GM12878 (cell line): ENCODE measurements around the gene ATXN1. TPM values are rescaled to one million over a fixed set of nuclear protein-coding genes. Genes with fewer than 3 reads are reported as not detected.

Experiments used
- ATAC-seq: fragments of 200-7000 bp; cut with Tn5 transposase; 3 replicates; pipeline ENCODE4 v1.9.1; 2020; ENCODE audit warnings: mild to moderate bottlenecking, moderate library complexity
- BruUV-seq: library from RNA; stranded (reverse); fragments of 400-500 nt; replicated peaks from 2 replicates; lab custom pipeline; 2021; lab: Mats Ljungman, UMichigan
- CTCF ChIA-PET: fragments of 300-600 bp; sonication (Branson Sonifier 250); formaldehyde crosslinking; extraction: SDS; loops from one replicate; lab custom pipeline; 2021; ENCODE audit warnings: inconsistent platforms; lab: Yijun Ruan, JAX
- POLR2A ChIA-PET: fragments of 350-600 bp; formaldehyde crosslinking; extraction: SDS; loops from one replicate; lab custom pipeline; 2021; ENCODE audit warnings: inconsistent platforms; lab: Charles Lee
- RAD21 ChIA-PET: fragments of 300-600 bp; sonication (Branson Sonifier 250); formaldehyde crosslinking; loops from one replicate; lab custom pipeline; 2023; ENCODE audit warnings: antibody characterized with exemption; ENCODE audit not compliant: unreplicated experiment; lab: Charles Lee
- SMC1A ChIA-PET: fragments of 300-600 bp; sonication (Branson Sonifier 250); formaldehyde crosslinking; loops from one replicate; lab custom pipeline; 2023; ENCODE audit not compliant: unreplicated experiment, uncharacterized antibody; lab: Charles Lee
- DNase-seq: peaks from one replicate; pipeline ENCODE4 v3.0.0-alpha.2; 2011; ENCODE audit warnings: low read depth, low spot score
- FAIRE-seq: peaks from 3 replicates; lab custom pipeline; 2011; peaks lifted over from hg19 to GRCh38; lab: Jason Lieb, UNC
- H2AFZ ChIP-seq: 2 replicates; pipeline ENCODE4 v1.6.0; 2011; ENCODE audit warnings: low read depth, low read length, control low read depth; ENCODE audit not compliant: control insufficient read depth
- H3K27ac ChIP-seq: 2 replicates; pipeline ENCODE4 v1.5.1; 2011; ENCODE audit warnings: control low read depth; ENCODE audit not compliant: control insufficient read depth, insufficient read depth
- H3K27me3 ChIP-seq, 2 experiments: replicated peaks in 1 of 2; 2 replicates each; pipeline versions ENCODE4 v1.6.0 to v1.6.1; 2011; ENCODE audit warnings: low read length in 1 of 2; ENCODE audit not compliant: control insufficient read depth in 2 of 2, insufficient read depth in 2 of 2
- H3K36me3 ChIP-seq, 2 experiments: 2 replicates each; pipeline ENCODE4 v1.5.1; 2011; ENCODE audit warnings: low read length in 1 of 2; ENCODE audit not compliant: control insufficient read depth in 2 of 2, insufficient read depth in 2 of 2
- H3K4me1 ChIP-seq: 2 replicates; pipeline ENCODE4 v1.6.1; 2011; ENCODE audit warnings: mild to moderate bottlenecking, low read length, moderate library complexity, mixed read lengths; ENCODE audit not compliant: control insufficient read depth, insufficient read depth
- H3K4me2 ChIP-seq: 2 replicates; pipeline ENCODE4 v1.6.0; 2011; ENCODE audit warnings: control low read depth; ENCODE audit not compliant: control insufficient read depth, insufficient read depth
- H3K4me3 ChIP-seq: fragments of 200-600 bp; sonication (generic); 2 replicates; pipeline ENCODE4 v1.5.1; 2016
- H3K79me2 ChIP-seq: 2 replicates; pipeline ENCODE4 v1.6.0; 2011; ENCODE audit warnings: low read length; ENCODE audit not compliant: control insufficient read depth, insufficient read depth
- H3K9ac ChIP-seq: 2 replicates; pipeline ENCODE4 v1.8.0; 2011; ENCODE audit warnings: low read length, control low read depth, mixed read lengths; ENCODE audit not compliant: control insufficient read depth, insufficient read depth
- H3K9me3 ChIP-seq: replicated peaks from 3 replicates; pipeline ENCODE4 v1.5.1; 2011; ENCODE audit warnings: mild to moderate bottlenecking, low read length; ENCODE audit not compliant: control insufficient read depth, insufficient read depth
- H4K20me1 ChIP-seq: 2 replicates; pipeline ENCODE4 v1.6.0; 2011; ENCODE audit not compliant: control insufficient read depth, insufficient read depth
- CBX3 ChIP-seq: fragments of 200-600 bp; sonication (generic); IDR thresholded peaks from 2 replicates; pipeline ENCODE4 v1.6.1; 2016; ENCODE audit warnings: low read depth, borderline replicate concordance
- CEBPZ ChIP-seq: fragments of 150-350 bp; IDR thresholded peaks from 2 replicates; pipeline ENCODE4 v1.6.1; 2016; ENCODE audit warnings: low read depth, low read length
- CHD1 ChIP-seq: IDR thresholded peaks from 2 replicates; pipeline ENCODE4 v1.6.1; 2012; ENCODE audit warnings: low read depth, low read length, improper control_type of control experiment
- EGR1 ChIP-seq, 2 experiments: IDR thresholded peaks; 1 replicate in 1 of 2; 2 replicates in 1 of 2; pipeline ENCODE4 v1.6.1; 2011 to 2012; ENCODE audit warnings: low read depth in 2 of 2, low read length in 2 of 2, borderline replicate concordance in 1 of 2, mild to moderate bottlenecking in 1 of 2, moderate library complexity in 1 of 2
- EP300 ChIP-seq, 2 experiments: fragments of 150-350 bp in 1 of 2; IDR thresholded peaks; 2 replicates each; pipeline ENCODE4 v1.6.1; 2011 to 2012; ENCODE audit warnings: low read depth in 2 of 2, low read length in 2 of 2, borderline replicate concordance in 1 of 2, improper control_type of control experiment in 1 of 2, inconsistent platforms in 1 of 2; ENCODE audit not compliant: control insufficient read depth in 1 of 2
- FOS ChIP-seq: IDR thresholded peaks from 3 replicates; pipeline ENCODE4 v1.6.1; 2011; ENCODE audit warnings: borderline replicate concordance; ENCODE audit not compliant: insufficient read length; ENCODE audit errors: extremely low read depth
- IKZF1 ChIP-seq: fragments of 450-650 bp; conservative IDR thresholded peaks from 2 replicates; pipeline ENCODE4 v1.6.1; 2017; ENCODE audit warnings: antibody characterized with exemption, mild to moderate bottlenecking
- IRF5 ChIP-seq: fragments of 450-650 bp; IDR thresholded peaks from 2 replicates; pipeline ENCODE4 v1.6.1; 2017; ENCODE audit warnings: borderline replicate concordance
- MYC ChIP-seq: IDR thresholded peaks from 2 replicates; pipeline ENCODE4 v1.6.1; 2011; ENCODE audit warnings: mild to moderate bottlenecking, low read length, moderate library complexity, inconsistent platforms; ENCODE audit not compliant: insufficient read depth, insufficient replicate concordance, insufficient read length, severe bottlenecking
- RBBP5 ChIP-seq: fragments of 200-600 bp; sonication (generic); conservative IDR thresholded peaks from 2 replicates; pipeline ENCODE4 v1.6.1; 2016
- REST ChIP-seq: IDR thresholded peaks from 2 replicates; pipeline ENCODE4 v1.6.1; 2012; ENCODE audit warnings: mild to moderate bottlenecking, low read depth, low read length
- TARDBP ChIP-seq: IDR thresholded peaks from 2 replicates; pipeline ENCODE4 v1.6.1; 2016; ENCODE audit warnings: borderline replicate concordance
- TCF7 ChIP-seq: IDR thresholded peaks from 2 replicates; pipeline ENCODE4 v1.6.1; 2014; ENCODE audit warnings: antibody characterized with exemption, borderline replicate concordance
- ZSCAN29 ChIP-seq: fragments of 450-650 bp; IDR thresholded peaks from 2 replicates; pipeline ENCODE4 v1.6.1; 2017; ENCODE audit warnings: mild to moderate bottlenecking, moderate library complexity
- WGBS: methylation state at CpG from one replicate; pipeline ENCODE4 v1.1.6; 2016; ENCODE audit warnings: low lambda C conversion rate; ENCODE audit not compliant: insufficient replicate concordance, insufficient coverage; ENCODE audit errors: missing lambda C conversion rate; 5-methylcytosine and 5-hydroxymethylcytosine counted together
- in situ Hi-C: fragments of 300-500 bp; cut with MboI; formaldehyde crosslinking; loops from 9 replicates; pipeline ENCODE4 v1.14.3; 2018; ENCODE audit warnings: mixed read lengths
- intact Hi-C: fragments of 100-400 bp; cut with micrococcal nuclease; formaldehyde crosslinking; loops from one replicate; pipeline ENCODE4 v1.14.2; 2022; ENCODE audit not compliant: unreplicated experiment
- polyA plus RNA-seq, 11 experiments: library from polyadenylated mRNA; depleted of rRNA in 4 of 11; unstranded in 6 of 11; stranded (reverse) in 5 of 11; fragments of >200 nt; fragmentation: Nextera tagmentation in 4 of 11; fragmentation: Illumina TruSeq in 1 of 11; extraction: Ambion mirVana in 4 of 11; extraction: Trizol in 1 of 11; gene quantifications; 1 replicate in 1 of 11; 2 replicates in 10 of 11; pipeline versions ENCODE4 v1.2.1 to v1.2.3, GENCODE V29; 2011 to 2016; ENCODE audit warnings: inconsistent platforms in 2 of 11, missing spikeins in 2 of 11, low read depth in 1 of 11
- total RNA-seq, 4 experiments: library from RNA; depleted of rRNA in 3 of 4; stranded (reverse); fragments of >200 nt in 3 of 4; fragmentation: Illumina TruSeq in 1 of 4; extraction: Trizol in 1 of 4; gene quantifications; 2 replicates each; pipeline versions ENCODE4 v1.2.1 to v1.2.3, GENCODE V29; 2013 to 2021

The ATXN1 gene
- total and polyA plus RNA-seq, 10 of the 15 experiments (the other 5 are each of a cell fraction or from before 2014, with no cell fraction given) = 12.2 to 51.2 (median 20.5) TPM

GRCh38 chr6:16562498-16562897 lies 198.8 kb downstream of the ATXN1 start:
- Histone ChIP-seq H3K9ac (no peak overlapping the region), H3K36me3 (no peaks in the 10 kb centered on the region), H3K27me3 (no peaks in the 10 kb centered on the region), H3K4me2 (no peak overlapping the region), H2AFZ (no peak overlapping the region), H3K79me2 (no peaks in the 10 kb centered on the region), H3K27ac (no peak overlapping the region), H3K4me3 (no peak overlapping the region), H4K20me1 (no peaks in the 10 kb centered on the region), H3K4me1 (no peaks in the 10 kb centered on the region), H3K9me3 (no peaks in the 10 kb centered on the region)
- CTCF ChIA-PET = no interaction called here
- 48% methylated on average over 2 of the region's 2 CpGs for WGBS
- POLR2A ChIA-PET = interaction anchor here (0.6 kb wide), 1 partner anchor 188 kb away, joined by 7 read pairs; no protein-coding TSS in a partner anchor
- ATAC-seq (no peak), DNase-seq (no peak), FAIRE-seq (no peak)
- in situ Hi-C loops (no loop called here), intact Hi-C loops (no loop called here)
- no TSS peak for BruUV-seq
- RAD21 ChIA-PET = no interaction called here
- SMC1A ChIA-PET = interaction anchor here (0.9 to 1.3 kb wide), 2 partner anchors 46 to 195 kb away, joined by 3 to 4 read pairs; no protein-coding TSS in a partner anchor
- TF ChIP-seq IRF5 (no peak), ZSCAN29 (no peak), RBBP5 (no peak), MYC (no peak), FOS (no peak), TCF7 (no peak), CBX3 (no peak), IKZF1 (no peak), EP300 (IDR thresholded peaks at IDR 0.05; ENCODE audit: borderline replicate concordance in 1 of 2, control insufficient read depth in 1 of 2, low read depth in 2 of 2, low read length in 2 of 2) (no peak), TARDBP (no peak), EGR1 (IDR thresholded peaks at IDR 0.05; ENCODE audit: borderline replicate concordance in 1 of 2, low read depth in 2 of 2, low read length in 2 of 2) (no peak), CEBPZ (no peak), REST (no peak), CHD1 (no peak)
